ENCODE measurements around the gene TRIM8.

Gene TRIM8

GRCh38 chr10:102633287-102633686, 11.0 kb upstream of the TRIM8 start:
- no peak for DNase-seq

- no peak for DNase-seq
Observed at GRCh38 chr10:102633848-102634247, 10.4 kb upstream of the TRIM8 start.

- no peak for DNase-seq
Observed at GRCh38 chr10:102634686-102635085, 9.6 kb upstream of the TRIM8 start.

- DNase-seq: no peak
Observed at GRCh38 chr10:102635377-102635776, 8.9 kb upstream of the TRIM8 start.

- no peak for DNase-seq
Observed at GRCh38 chr10:102639537-102639936, 4.7 kb upstream of the TRIM8 start.

- DNase-seq: no peak
Observed at GRCh38 chr10:102641402-102641801, 2.9 kb upstream of the TRIM8 start.

GRCh38 chr10:102641880-102642735, 2.2 kb upstream of the TRIM8 start:
- peak; percentile 98 for DNase-seq

- DNase-seq: peak; percentile 67
Observed at GRCh38 chr10:102642736-102643335, 1.4 kb upstream of the TRIM8 start.

- DNase-seq: peak; percentile 77
Observed at GRCh38 chr10:102643336-102644065, 778 bp upstream of the TRIM8 start.

- peak; percentile 77 for DNase-seq
Observed at GRCh38 chr10:102644646-102645387, 538 bp downstream of the TRIM8 start.

- DNase-seq: peak; percentile 83
Observed at GRCh38 chr10:102645388-102645740, 1.1 kb downstream of the TRIM8 start.

- peak; percentile 76 for DNase-seq
Observed at GRCh38 chr10:102645741-102646609, 1.7 kb downstream of the TRIM8 start.

- DNase-seq: no peak
Observed at GRCh38 chr10:102646610-102647442, 2.5 kb downstream of the TRIM8 start.

GRCh38 chr10:102647443-102648268, 3.4 kb downstream of the TRIM8 start:
- DNase-seq: no peak

GRCh38 chr10:102648269-102648888, 4.1 kb downstream of the TRIM8 start:
- DNase-seq: no peak

- DNase-seq: peak; percentile 78
Observed at GRCh38 chr10:102648889-102649796, 4.9 kb downstream of the TRIM8 start.

- DNase-seq: no peak
Observed at GRCh38 chr10:102649797-102650654, 5.7 kb downstream of the TRIM8 start.
